Measurements from ENCODE around the gene RARS2.
"Not testable (repeated sequence)": the region's sequence is repeated elsewhere in the genome, so short reads cannot be mapped to it uniquely, and the experiment has no call there.

Gene RARS2

GRCh38 chr6:87623248-87623647 lies 33.5 kb upstream of the RARS2 start:
- H2AK5ac ChIP-seq (ENCODE audit: low read depth, low read length) = no peak overlapping the region
- H3K4me2 ChIP-seq (ENCODE audit: insufficient read depth, low read length, poor library complexity, severe bottlenecking) = no peak overlapping the region
- H2BK5ac ChIP-seq (ENCODE audit: low read length) = no peak overlapping the region
- no peak overlapping the region for H3K4me3 ChIP-seq (ENCODE audit: low read length in 2 of 2)
- no peak overlapping the region for H3K27ac ChIP-seq (replicated peaks; ENCODE audit: low read length)
- no peaks in the 10 kb centered on the region for H3K79me1 ChIP-seq (ENCODE audit: low read depth, low read length)
- H3K4ac ChIP-seq (ENCODE audit: low read length) = no peak overlapping the region
- no peak overlapping the region for H4K8ac ChIP-seq (ENCODE audit: low read depth, low read length)
- no peaks in the 10 kb centered on the region for H3K9me3 ChIP-seq (replicated peaks in 1 of 2; ENCODE audit: control insufficient read depth in 2 of 2, insufficient read depth in 1 of 2, low read depth in 1 of 2, low read length in 2 of 2)
- no peak overlapping the region for H2AFZ ChIP-seq (ENCODE audit: low read length)
- peaks cover 0 to 68% of the 10 kb centered on the region in 2 donors for H3K36me3 ChIP-seq (replicated peaks in 1 of 2; ENCODE audit: control insufficient read depth in 2 of 2, insufficient read depth in 2 of 2, low read length in 2 of 2)
- no peak for DNase-seq (ENCODE audit: low spot score)
- H2BK15ac ChIP-seq (ENCODE audit: low read length) = no peak overlapping the region
- H3K9ac ChIP-seq (ENCODE audit: low read depth, low read length, poor library complexity) = no peak overlapping the region
- H3K23ac ChIP-seq (ENCODE audit: low read depth, low read length, poor library complexity) = no peak overlapping the region
- no peak overlapping the region for H3K18ac ChIP-seq (ENCODE audit: low read length)
- H3K14ac ChIP-seq (ENCODE audit: low read length) = no peak overlapping the region
- H2BK12ac ChIP-seq (ENCODE audit: low read length) = no peak overlapping the region
- H4K91ac ChIP-seq (ENCODE audit: low read depth, low read length, poor library complexity) = no peak overlapping the region
- H3K4me1 ChIP-seq (ENCODE audit: control insufficient read depth in 2 of 2, insufficient read depth in 1 of 2, low read depth in 1 of 2, low read length in 2 of 2) = no peaks in the 10 kb centered on the region
- no peak overlapping the region for H2BK120ac ChIP-seq (ENCODE audit: low read depth, low read length)
- no CpG with 5 or more reads among the region's 3 CpGs for WGBS, 2 donors (ENCODE audit: extremely low coverage in 2 of 2, insufficient read length in 2 of 2, insufficient replicate concordance in 1 of 2)
- H3K27me3 ChIP-seq (ENCODE audit: control insufficient read depth in 3 of 3, insufficient read depth in 3 of 3, low read depth in 1 of 3, low read length in 3 of 3) = no peaks in the 10 kb centered on the region

DNA sequence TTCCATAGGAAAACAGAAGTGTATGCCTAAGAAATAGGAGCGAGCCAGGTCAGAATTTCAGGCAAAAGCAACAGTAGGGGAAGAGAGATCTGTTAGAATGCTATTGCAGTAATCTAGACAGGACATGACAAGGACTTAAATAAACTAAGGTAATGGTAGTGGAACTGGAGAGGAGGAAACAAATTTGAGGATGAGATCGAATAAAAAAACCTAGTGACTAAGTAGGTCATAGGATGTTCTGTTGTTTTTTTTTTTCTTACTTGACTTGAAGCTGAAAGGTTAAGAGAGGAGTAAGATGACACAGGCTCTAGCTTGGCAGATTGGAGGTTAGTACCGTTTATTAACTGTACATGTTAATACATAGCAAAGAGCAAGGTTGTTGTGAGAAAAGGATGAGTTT lies 28.7 kb upstream of the RARS2 start:
- no peak overlapping the region for H3K4ac ChIP-seq (ENCODE audit: low read length)
- no CpG with 5 or more reads among the region's 3 CpGs for WGBS, 2 donors (ENCODE audit: extremely low coverage in 2 of 2, insufficient read length in 2 of 2, insufficient replicate concordance in 1 of 2)
- no peak overlapping the region for H4K91ac ChIP-seq (ENCODE audit: low read depth, low read length, poor library complexity)
- H2AK5ac ChIP-seq (ENCODE audit: low read depth, low read length) = no peak overlapping the region
- H3K9ac ChIP-seq (ENCODE audit: low read depth, low read length, poor library complexity) = no peak overlapping the region
- DNase-seq (ENCODE audit: low spot score) = no peak
- H2AFZ ChIP-seq (ENCODE audit: low read length) = no peak overlapping the region
- no peak overlapping the region for H2BK15ac ChIP-seq (ENCODE audit: low read length)
- H3K27me3 ChIP-seq (ENCODE audit: control insufficient read depth in 3 of 3, insufficient read depth in 3 of 3, low read depth in 1 of 3, low read length in 3 of 3) = no peaks in the 10 kb centered on the region
- H2BK12ac ChIP-seq (ENCODE audit: low read length) = no peak overlapping the region
- H3K4me1 ChIP-seq (ENCODE audit: control insufficient read depth in 2 of 2, insufficient read depth in 1 of 2, low read depth in 1 of 2, low read length in 2 of 2) = no peaks in the 10 kb centered on the region
- H4K8ac ChIP-seq (ENCODE audit: low read depth, low read length) = no peak overlapping the region
- no peaks in the 10 kb centered on the region for H3K79me1 ChIP-seq (ENCODE audit: low read depth, low read length)
- no peak overlapping the region for H3K14ac ChIP-seq (ENCODE audit: low read length)
- H3K27ac ChIP-seq (replicated peaks; ENCODE audit: low read length) = no peak overlapping the region
- H3K9me3 ChIP-seq (replicated peaks in 1 of 2; ENCODE audit: control insufficient read depth in 2 of 2, insufficient read depth in 1 of 2, low read depth in 1 of 2, low read length in 2 of 2) = no peaks in the 10 kb centered on the region
- no peak overlapping the region for H2BK5ac ChIP-seq (ENCODE audit: low read length)
- H3K23ac ChIP-seq (ENCODE audit: low read depth, low read length, poor library complexity) = no peak overlapping the region
- H3K36me3 ChIP-seq (replicated peaks in 1 of 2; ENCODE audit: control insufficient read depth in 2 of 2, insufficient read depth in 2 of 2, low read length in 2 of 2) = peaks cover 2 to 70% of the 10 kb centered on the region in 2 donors
- no peak overlapping the region for H3K4me3 ChIP-seq (ENCODE audit: low read length in 2 of 2)
- no peak overlapping the region for H3K18ac ChIP-seq (ENCODE audit: low read length)
- no peak overlapping the region for H3K4me2 ChIP-seq (ENCODE audit: insufficient read depth, low read length, poor library complexity, severe bottlenecking)
- no peak overlapping the region for H2BK120ac ChIP-seq (ENCODE audit: low read depth, low read length)

DNA sequence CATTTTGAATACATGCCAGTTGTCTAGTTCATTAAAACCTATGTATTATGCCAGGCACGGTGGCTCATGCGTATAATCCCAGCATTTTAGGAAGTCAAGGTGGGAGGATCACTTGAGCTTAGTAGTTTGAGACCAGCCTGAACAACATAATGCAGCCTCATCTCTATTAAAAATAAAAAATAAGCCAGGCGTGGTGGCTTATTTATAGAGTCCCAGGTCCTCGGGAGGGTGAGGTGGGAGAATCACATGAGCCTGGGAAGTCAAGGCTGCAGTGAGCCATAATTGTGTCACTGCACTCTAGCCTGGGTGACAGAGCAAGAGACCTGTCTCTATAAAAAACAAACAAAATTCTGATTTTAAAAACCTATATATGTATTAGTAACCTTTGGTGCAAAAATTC lies 27.6 kb upstream of the RARS2 start:
- Histone ChIP-seq H3K23ac (ENCODE audit: low read depth, low read length, poor library complexity) (no peak overlapping the region), H3K36me3 (replicated peaks in 1 of 2; ENCODE audit: control insufficient read depth in 2 of 2, insufficient read depth in 2 of 2, low read length in 2 of 2) (peaks cover 5 to 68% of the 10 kb centered on the region in 2 donors), H3K14ac (ENCODE audit: low read length) (no peak overlapping the region), H3K18ac (ENCODE audit: low read length) (no peak overlapping the region), H4K8ac (ENCODE audit: low read depth, low read length) (no peak overlapping the region), H2AK5ac (ENCODE audit: low read depth, low read length) (no peak overlapping the region), H3K4me3 (ENCODE audit: low read length in 2 of 2) (no peak overlapping the region), H3K27me3 (ENCODE audit: control insufficient read depth in 3 of 3, insufficient read depth in 3 of 3, low read depth in 1 of 3, low read length in 3 of 3) (no peaks in the 10 kb centered on the region), H2BK120ac (ENCODE audit: low read depth, low read length) (no peak overlapping the region), H3K27ac (replicated peaks; ENCODE audit: low read length) (no peak overlapping the region), H3K4me2 (ENCODE audit: insufficient read depth, low read length, poor library complexity, severe bottlenecking) (no peak overlapping the region), H3K79me1 (ENCODE audit: low read depth, low read length) (no peaks in the 10 kb centered on the region), H2BK5ac (ENCODE audit: low read length) (no peak overlapping the region), H3K4me1 (ENCODE audit: control insufficient read depth in 2 of 2, insufficient read depth in 1 of 2, low read depth in 1 of 2, low read length in 2 of 2) (no peaks in the 10 kb centered on the region), H2AFZ (ENCODE audit: low read length) (no peak overlapping the region), H2BK15ac (ENCODE audit: low read length) (no peak overlapping the region), H4K91ac (ENCODE audit: low read depth, low read length, poor library complexity) (no peak overlapping the region), H3K9ac (ENCODE audit: low read depth, low read length, poor library complexity) (no peak overlapping the region), H3K4ac (ENCODE audit: low read length) (no peak overlapping the region), H3K9me3 (replicated peaks in 1 of 2; ENCODE audit: control insufficient read depth in 2 of 2, insufficient read depth in 1 of 2, low read depth in 1 of 2, low read length in 2 of 2) (no peaks in the 10 kb centered on the region), H2BK12ac (ENCODE audit: low read length) (no peak overlapping the region)
- WGBS, 2 donors (ENCODE audit: extremely low coverage in 2 of 2, insufficient read length in 2 of 2, insufficient replicate concordance in 1 of 2) = no CpG with 5 or more reads among the region's 4 CpGs
- DNase-seq (ENCODE audit: low spot score) = no peak

- H3K27me3 ChIP-seq (ENCODE audit: control insufficient read depth in 3 of 3, insufficient read depth in 3 of 3, low read depth in 1 of 3, low read length in 3 of 3); H3K9ac ChIP-seq (ENCODE audit: low read depth, low read length, poor library complexity); H3K18ac ChIP-seq (ENCODE audit: low read length); DNase-seq (ENCODE audit: low spot score); H2AK5ac ChIP-seq (ENCODE audit: low read depth, low read length); H3K27ac ChIP-seq (replicated peaks; ENCODE audit: low read length); H3K4me2 ChIP-seq (ENCODE audit: insufficient read depth, low read length, poor library complexity, severe bottlenecking); H2BK15ac ChIP-seq (ENCODE audit: low read length); H2BK120ac ChIP-seq (ENCODE audit: low read depth, low read length); H2BK5ac ChIP-seq (ENCODE audit: low read length); H3K79me1 ChIP-seq (ENCODE audit: low read depth, low read length); H4K8ac ChIP-seq (ENCODE audit: low read depth, low read length); H4K91ac ChIP-seq (ENCODE audit: low read depth, low read length, poor library complexity); H3K9me3 ChIP-seq (replicated peaks in 1 of 2; ENCODE audit: control insufficient read depth in 2 of 2, insufficient read depth in 1 of 2, low read depth in 1 of 2, low read length in 2 of 2); H3K14ac ChIP-seq (ENCODE audit: low read length); H3K23ac ChIP-seq (ENCODE audit: low read depth, low read length, poor library complexity); H3K4me3 ChIP-seq (ENCODE audit: low read length in 2 of 2); H3K4ac ChIP-seq (ENCODE audit: low read length); H3K4me1 ChIP-seq (ENCODE audit: control insufficient read depth in 2 of 2, insufficient read depth in 1 of 2, low read depth in 1 of 2, low read length in 2 of 2); H2BK12ac ChIP-seq (ENCODE audit: low read length); H2AFZ ChIP-seq (ENCODE audit: low read length): not testable (repeated sequence)
- H3K36me3 ChIP-seq (replicated peaks in 1 of 2; ENCODE audit: control insufficient read depth in 2 of 2, insufficient read depth in 2 of 2, low read length in 2 of 2) = peaks cover 11 to 65% of the 10 kb centered on the region in 2 donors
- no CpG with 5 or more reads among the region's 2 CpGs for WGBS, 2 donors (ENCODE audit: extremely low coverage in 2 of 2, insufficient read length in 2 of 2, insufficient replicate concordance in 1 of 2)
Measured at GRCh38 chr6:87613018-87613417, 23.2 kb upstream of the RARS2 start.

Measured in neuronal stem cell (in vitro differentiated cells).